SHP77 (cell line): ENCODE results near the gene TRIM61.
"Not testable (repeated sequence)": the region's sequence is repeated elsewhere in the genome, so short reads cannot be mapped to it uniquely, and the experiment has no call there.

Experiments
- DNase-seq, 2 experiments: peaks; one replicate each; lab custom pipeline; 2025; lab: John Stamatoyannopoulos, UW

Gene TRIM61

GRCh38 chr4:164956766-164957643, 20.5 kb downstream of the TRIM61 start:
- DNase-seq, result peak; percentile 87 to 94

- no peak for DNase-seq
These were observed 22.2 kb downstream of the TRIM61 start for GRCh38 chr4:164955107-164955805.

DNA sequence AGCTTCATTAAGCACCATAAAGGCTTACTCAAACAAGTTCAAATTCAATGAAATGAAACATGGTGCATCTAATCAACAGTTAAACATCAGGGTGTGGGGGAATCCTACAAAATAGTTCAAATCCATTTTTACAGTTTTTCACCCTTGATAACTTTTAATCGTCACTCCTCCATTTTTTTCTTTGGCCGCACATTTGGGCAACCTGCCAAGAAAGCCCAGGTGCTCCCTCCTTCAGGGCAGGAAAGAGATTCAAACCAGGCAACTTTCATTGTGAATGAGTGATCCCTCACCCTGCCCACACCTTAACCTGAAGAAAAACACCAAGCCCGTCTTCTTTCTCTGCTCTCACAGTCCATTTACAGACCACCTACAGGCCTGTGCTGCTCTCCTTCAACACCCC, 24.9 kb downstream of the TRIM61 start:
- DNase-seq, result peak in 1 of 2 experiments; percentile 3

DNA sequence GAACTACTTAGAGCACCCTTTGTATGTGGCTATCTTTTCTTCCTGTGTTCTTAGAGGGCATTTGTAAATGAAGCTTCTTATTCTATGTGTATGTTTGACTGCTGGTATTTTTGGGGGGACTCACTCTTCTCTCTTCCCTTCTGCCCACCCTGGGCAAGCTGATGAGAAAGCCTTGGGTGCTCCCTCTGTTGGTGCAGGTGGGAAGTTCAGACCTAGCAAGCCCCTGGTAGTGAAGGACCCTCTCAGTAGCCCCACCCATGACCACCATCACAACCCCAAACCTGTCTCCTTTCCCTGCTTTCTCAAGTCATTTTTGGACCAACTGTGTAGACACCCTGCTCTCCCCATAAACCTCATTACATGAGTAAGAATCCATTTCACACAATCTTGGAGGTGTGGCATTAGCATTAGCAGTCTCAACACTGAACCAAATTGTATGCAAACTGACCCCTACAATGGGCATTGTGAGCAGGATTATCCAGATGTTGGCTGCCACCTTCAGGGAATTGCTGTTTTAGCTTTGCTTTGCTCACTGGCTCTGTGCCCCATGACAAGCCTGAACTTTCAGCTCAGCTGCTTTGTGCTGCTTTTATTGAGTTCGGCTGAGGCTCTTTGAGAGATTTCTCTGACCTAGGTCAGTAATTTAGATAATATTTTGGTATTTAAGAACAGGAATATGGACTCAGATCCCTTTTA, 27.9 kb downstream of the TRIM61 start:
- no peak for DNase-seq

GRCh38 chr4:164948975-164949374, 28.5 kb downstream of the TRIM61 start:
- no peak for DNase-seq

- peak; percentile 40 to 55 for DNase-seq
These were observed 29.5 kb downstream of the TRIM61 start for GRCh38 chr4:164948006-164948405.

- no peak for DNase-seq
These were observed 30.6 kb downstream of the TRIM61 start for GRCh38 chr4:164946810-164947209.

DNA sequence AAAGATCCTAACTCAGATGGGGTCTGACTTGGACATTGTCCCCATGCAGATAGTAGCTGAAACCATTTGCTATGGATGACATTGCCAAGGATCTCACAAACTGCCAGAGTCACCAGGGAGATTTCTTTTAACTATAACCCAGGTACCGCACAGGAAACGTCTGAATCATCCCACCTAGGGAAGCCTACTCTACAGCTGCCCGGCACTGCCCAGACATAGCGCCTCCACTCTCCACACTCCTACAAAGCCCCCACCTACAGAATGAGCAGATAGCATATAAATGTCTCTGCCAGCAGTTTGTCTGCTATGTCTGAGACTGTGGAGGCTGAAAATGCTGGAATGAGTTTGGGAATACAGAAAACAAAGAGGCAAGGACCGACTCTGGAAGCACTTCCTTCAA, 32.3 kb downstream of the TRIM61 start:
- no peak for DNase-seq

DNA sequence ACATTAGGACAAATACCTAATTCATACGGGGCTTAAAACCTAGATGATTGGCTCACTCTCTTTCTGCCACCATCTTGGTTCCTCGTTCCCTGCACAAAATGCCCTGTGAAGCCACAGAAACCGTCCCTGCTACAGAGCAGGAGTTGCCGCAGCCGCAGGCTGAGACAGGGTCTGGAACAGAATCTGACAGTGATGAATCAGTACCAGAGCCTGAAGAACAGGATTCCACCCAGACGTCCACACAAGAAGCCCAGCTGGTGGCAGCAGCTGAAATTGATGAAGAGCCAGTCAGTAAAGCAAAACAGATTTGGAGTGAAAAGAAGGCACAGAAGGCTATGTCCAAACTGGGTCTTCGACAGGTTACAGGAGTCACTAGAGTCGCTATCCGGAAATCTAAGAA, 34.3 kb downstream of the TRIM61 start:
- no peak for DNase-seq

DNA sequence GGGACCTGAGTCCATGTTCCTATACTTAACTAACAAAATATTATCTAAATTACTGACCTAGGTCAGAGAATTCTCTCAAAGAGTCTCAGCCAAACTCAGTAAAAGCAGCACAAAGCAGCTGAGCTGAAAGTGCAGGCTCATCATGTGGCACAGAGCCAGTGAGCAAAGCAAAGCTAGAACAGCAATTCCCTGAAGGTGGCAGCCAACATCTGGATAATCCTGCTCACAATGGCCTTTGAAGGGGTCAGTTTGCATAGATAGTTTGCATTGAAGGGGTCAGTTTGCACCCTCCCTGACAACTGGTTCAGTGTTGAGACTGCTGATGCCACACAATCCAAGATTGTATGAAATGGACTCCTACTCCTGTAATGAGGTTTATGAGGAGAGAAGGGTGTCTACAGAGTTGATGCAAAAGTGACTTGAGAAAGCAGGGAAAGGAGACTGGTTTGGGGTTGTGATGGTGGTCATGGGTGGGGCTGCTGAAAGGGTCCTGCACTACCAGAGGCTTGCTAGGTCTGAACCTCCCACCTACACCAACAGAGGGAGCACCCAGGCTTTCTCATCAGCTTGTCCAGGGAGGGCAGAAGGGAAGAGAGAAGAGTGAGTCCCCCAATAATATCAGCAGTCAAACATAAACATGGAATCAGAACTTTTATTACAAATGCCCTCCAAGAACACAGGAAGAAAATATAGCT, 39.7 kb downstream of the TRIM61 start:
- peak; percentile 10 to 18 for DNase-seq

GRCh38 chr4:164935865-164936606, 41.4 kb downstream of the TRIM61 start:
- DNase-seq, result not testable (repeated sequence)

- DNase-seq, result peak in 1 of 2 experiments; percentile 34
These were observed 42.1 kb downstream of the TRIM61 start for GRCh38 chr4:164935363-164935762.

- DNase-seq, result no peak
These were observed 44.2 kb downstream of the TRIM61 start for GRCh38 chr4:164933244-164933643.

GRCh38 chr4:164931551-164932324, 45.7 kb downstream of the TRIM61 start:
- no peak for DNase-seq

DNA sequence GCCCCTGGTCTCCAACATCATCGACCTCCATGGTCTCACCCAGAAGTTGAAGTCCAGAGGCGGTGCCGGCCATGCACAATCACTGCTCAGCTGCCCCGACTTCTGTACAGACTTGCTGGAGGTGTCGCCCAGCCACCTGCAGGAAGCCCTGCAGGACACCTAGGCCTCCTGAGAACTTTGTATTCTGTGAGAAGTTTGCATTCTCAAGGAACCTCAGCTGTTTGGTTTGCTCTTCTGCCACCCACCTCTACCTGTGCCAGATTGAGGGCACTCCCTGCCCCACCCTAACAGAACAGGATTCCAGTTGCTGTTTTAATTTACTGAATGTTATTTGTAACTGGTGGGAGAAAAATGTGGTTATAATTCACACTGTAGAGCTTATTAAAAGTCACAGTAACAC, 46.8 kb downstream of the TRIM61 start:
- DNase-seq, result no peak

GRCh38 chr4:164927101-164927500, 50.4 kb downstream of the TRIM61 start:
- DNase-seq, result not testable (repeated sequence)

DNA sequence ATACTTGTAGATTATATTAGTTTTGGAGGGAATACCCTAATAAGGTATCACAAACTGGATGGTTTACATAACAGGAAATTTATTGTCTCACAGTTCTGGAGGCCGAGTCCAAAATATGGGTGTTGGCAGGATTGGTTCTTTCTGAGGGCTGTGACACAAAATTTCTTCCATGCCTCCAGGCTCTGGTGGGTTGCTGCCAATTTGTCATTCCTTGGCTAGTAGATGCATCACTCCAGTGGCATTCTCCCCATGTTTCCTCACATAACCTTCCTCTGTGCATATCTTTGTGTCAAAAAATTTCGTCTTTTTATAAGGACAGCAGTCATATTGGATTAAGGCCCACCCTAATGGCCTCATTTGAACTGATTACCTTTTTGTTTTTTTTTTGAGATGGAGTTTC, 51.2 kb downstream of the TRIM61 start:
- DNase-seq, result no peak

- no peak for DNase-seq
These were observed 52.7 kb downstream of the TRIM61 start for GRCh38 chr4:164924670-164925238.

DNA sequence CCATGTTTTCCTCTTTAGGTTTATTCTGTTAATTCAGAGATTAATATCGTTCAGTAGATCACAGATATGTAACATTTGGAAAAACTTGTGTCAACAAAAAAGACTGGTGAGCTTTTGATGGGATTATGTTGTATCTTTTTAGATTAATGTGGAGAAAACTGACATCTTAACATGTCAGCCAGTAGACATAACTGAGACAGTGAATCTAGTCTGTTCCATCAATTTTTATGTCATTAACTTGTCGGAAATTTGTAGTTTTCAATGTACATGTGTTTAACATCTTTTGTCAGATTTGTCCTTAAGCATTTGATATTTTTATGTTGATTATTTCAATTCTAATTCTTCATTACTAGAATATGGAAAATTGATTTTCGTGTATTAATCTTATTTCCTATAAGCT, 58.5 kb downstream of the TRIM61 start:
- DNase-seq, result no peak
